ENCODE measurements around the gene INKA2. TPM values are rescaled to one million over a fixed set of nuclear protein-coding genes. Genes with fewer than 3 reads are reported as not detected.

The INKA2 gene
- polyA plus RNA-seq, 12 donors: 11.3 to 79.0 (median 43.3) TPM; not detected in 1

- DNase-seq: no peak
Observed at GRCh38 chr1:111706921-111707320, 32.3 kb downstream of the INKA2 start.

GRCh38 chr1:111705841-111706240, 33.4 kb downstream of the INKA2 start:
- no peak for DNase-seq

- DNase-seq: no peak
Observed at GRCh38 chr1:111704776-111705175, 34.4 kb downstream of the INKA2 start.

DNA sequence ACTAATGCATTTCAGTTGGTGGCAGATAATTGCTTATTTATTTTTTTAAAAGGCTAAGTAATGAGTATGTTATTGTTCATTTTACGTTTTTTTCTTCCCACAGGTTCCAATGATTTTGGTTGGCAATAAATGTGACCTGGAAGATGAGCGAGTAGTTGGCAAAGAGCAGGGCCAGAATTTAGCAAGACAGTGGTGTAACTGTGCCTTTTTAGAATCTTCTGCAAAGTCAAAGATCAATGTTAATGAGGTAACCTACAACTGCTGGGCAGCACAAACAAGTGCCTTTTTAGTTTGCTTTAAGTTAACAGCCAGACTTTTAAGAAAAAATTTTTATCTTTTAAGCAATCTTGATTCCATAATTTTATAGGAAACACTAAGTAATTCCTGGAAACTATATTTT, 35.0 kb downstream of the INKA2 start:
- no peak for DNase-seq

GRCh38 chr1:111702504-111703050, 36.6 kb downstream of the INKA2 start:
- DNase-seq: no peak

DNA sequence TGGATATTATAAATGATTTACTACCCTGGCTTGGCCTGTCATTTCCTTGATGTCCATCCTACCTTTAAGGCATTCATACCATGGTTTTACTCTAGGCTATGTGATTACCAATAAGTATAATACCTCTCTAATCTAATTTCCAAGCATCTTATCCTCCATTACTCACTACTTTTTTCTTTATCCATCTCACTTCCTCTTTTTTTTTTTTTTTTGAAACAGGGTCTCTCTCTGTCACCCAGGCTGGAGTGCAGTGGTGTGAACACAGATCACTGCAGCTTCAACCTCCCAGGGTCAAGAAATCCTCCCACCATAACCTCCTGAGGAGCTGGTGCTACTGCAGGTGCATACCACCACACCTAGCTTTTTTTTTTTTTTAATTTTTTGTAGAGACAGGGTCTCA, 39.9 kb downstream of the INKA2 start:
- DNase-seq: no peak

DNA sequence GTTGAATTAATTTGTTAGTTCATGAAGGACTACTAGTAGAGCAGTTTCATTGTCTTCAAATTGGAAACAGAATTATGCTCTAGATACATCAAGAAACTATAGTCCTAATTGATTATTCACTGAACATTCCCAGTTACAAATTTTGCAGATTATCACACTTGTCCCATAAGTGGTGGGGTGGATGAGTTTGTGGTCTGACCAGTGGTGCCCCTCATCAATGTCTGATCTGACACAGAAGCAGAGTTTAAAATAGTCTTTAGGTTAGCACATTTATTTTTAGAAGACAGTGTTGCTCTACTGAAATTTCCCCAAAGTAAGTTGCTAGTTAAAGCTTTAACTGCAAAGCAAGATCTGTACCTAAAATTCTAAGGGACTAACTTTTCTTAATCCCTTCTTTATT, 42.9 kb downstream of the INKA2 start:
- DNase-seq: no peak

GRCh38 chr1:111695801-111696200, 43.4 kb downstream of the INKA2 start:
- no peak for DNase-seq

DNA sequence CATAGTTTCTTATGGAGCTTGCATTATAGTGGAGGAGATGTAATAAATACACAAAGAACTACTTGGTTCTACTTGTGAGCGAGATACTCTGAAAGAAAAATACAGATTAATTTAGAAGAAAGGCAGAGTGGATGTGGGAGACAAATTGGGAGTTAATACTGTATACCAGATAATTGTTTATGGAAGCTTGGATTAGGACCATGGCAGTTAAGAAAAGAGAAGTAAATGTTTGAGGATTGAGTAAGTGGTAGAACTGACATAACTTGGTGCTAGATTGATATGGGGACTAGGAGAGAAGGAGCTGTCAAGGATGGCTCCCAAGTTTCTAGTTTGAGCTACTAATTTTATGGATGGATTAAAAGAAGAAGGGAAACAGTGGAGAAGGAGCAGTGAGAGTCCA, 47.3 kb downstream of the INKA2 start:
- no peak for DNase-seq

DNA sequence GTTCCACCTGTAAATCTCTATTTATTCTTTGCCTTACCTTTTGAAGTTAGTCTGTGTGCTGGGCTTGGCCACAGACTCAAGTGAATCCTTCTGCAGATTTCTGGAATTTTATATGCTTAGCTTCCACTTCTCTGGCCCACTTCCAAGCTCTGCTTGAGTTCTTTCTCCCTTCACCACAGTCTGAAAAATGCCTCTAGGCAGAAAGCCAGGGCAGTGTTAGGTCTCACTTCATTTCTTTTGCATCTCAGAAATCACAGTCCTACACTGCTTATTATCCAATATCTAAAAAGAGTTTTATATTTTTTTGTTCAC, 48.9 kb downstream of the INKA2 start:
- peak; percentile 74 for DNase-seq

Other genes starting within 250 kb of the INKA2 start
- under 1 TPM in 10 of 12 donors, not detected in 2; 0.26 to 0.81 (median 0.44) TPM for gene ADORA3, start 235.8 kb downstream of the INKA2 start, polyA plus RNA-seq (ENCODE audit: insufficient read length in 12 of 12)
- 1 to 10 TPM in 1 of 12 donors, under 1 TPM in 9, not detected in 2; 0.28 to 1.1 (median 0.61) TPM for gene TMIGD3, start 235.8 kb downstream of the INKA2 start, polyA plus RNA-seq (ENCODE audit: insufficient read length in 12 of 12)
- 10 to 100 TPM in 11 of 12 donors, not detected in 1; 51.4 to 76.6 (median 61.9) TPM for gene RAP1A, start 119.6 kb downstream of the INKA2 start, polyA plus RNA-seq (ENCODE audit: insufficient read length in 12 of 12)
- gene DDX20, start 16.5 kb upstream of the INKA2 start, polyA plus RNA-seq (ENCODE audit: insufficient read length in 12 of 12): 10 to 100 TPM in 10 of 12 donors, 1 to 10 TPM in 1, not detected in 1; 9.1 to 16.4 (median 13.1) TPM

All from muscle of arm (tissue), 12 donors.